IPS-18c (cell line): ENCODE data around the gene SPRED3.
"Not testable (repeated sequence)": the region's sequence is repeated elsewhere in the genome, so short reads cannot be mapped to it uniquely, and the experiment has no call there.

Source experiments
- H3K4me3 ChIP-seq: 2 replicates; pipeline ENCODE4 v1.7.0; 2013; ENCODE audit warnings: low read depth, mild to moderate bottlenecking, low read length, moderate library complexity; ENCODE audit not compliant: insufficient read depth
- H3K9me3 ChIP-seq: one replicate; pipeline ENCODE4 v1.6.1; 2013; ENCODE audit warnings: mild to moderate bottlenecking, low read length, moderate library complexity; ENCODE audit not compliant: control insufficient read depth, insufficient read depth

Gene SPRED3

DNA sequence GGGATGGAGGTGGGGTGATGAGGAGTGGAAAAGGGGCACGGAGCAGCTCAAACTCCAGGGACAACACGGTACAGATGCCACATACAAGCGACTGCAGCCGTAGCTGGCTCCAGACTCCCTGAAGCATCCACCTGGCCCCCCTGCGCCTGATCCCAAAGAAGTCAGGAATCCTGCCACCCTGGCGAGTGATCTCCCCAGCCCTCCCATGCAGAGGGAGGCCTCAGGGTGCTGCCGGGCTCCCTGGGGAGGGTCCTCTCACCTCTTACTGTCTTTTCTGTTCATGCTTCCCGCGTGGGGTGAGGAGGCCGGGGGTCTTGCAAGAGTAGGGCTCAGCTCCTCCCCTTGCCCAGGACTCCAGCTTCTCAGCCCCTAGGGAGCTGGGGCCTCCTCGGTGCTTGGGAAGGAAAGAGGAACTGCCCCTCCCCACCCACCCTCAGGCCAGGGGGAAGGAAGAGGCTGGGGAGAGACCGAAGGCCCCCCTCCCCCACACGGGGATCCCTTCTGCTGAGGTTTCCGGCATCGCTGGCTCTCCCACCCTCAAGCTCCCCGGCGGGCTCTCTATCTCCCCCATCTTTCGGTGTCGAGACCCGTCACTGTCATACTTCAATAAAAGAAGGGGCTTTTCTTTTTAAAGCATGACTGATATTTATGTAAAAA, 37.4 kb downstream of the SPRED3 start, which contains the start of gene RASGRP4:
Gene RASGRP4, minus strand, starts transcription at position 410 of the 657 bp plus-strand sequence. Its CDS starts 128 bp downstream, at position 282.
- no peak within 1 kb of the TSS for H3K4me3 ChIP-seq
- no peaks in the 10 kb centered on the region for H3K9me3 ChIP-seq

DNA sequence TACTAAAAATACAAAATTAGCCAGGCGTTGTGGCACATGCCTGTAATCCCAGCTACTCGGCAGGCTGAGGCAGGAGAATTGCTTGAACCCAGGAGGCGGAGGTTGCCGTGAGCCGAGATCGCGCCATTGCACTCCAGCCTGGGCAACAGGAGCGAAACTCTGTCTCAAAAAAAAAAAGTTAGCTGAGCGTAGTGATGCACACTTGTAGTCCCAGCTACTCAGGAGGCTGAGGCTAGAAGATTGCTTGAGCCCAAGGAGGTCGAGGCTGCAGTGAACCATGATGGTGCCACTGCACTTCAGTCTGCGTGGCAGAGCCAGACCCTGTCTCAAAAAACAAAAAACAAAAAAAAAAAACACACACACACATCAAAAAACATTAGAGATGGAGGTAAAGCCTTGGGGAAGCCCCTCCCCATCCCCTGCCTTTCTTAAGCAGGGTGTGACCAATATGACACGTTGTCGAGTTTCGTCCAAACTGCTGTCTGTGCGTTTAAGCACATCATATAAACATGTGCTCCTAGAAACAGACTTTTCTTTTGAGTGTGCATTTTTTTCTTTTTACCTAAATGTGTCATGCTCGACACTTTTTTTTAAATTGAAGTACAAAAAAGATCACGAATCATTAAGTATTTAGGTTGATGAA, 38.7 kb downstream of the SPRED3 start:
- not testable (repeated sequence) for H3K9me3 ChIP-seq, H3K4me3 ChIP-seq

DNA sequence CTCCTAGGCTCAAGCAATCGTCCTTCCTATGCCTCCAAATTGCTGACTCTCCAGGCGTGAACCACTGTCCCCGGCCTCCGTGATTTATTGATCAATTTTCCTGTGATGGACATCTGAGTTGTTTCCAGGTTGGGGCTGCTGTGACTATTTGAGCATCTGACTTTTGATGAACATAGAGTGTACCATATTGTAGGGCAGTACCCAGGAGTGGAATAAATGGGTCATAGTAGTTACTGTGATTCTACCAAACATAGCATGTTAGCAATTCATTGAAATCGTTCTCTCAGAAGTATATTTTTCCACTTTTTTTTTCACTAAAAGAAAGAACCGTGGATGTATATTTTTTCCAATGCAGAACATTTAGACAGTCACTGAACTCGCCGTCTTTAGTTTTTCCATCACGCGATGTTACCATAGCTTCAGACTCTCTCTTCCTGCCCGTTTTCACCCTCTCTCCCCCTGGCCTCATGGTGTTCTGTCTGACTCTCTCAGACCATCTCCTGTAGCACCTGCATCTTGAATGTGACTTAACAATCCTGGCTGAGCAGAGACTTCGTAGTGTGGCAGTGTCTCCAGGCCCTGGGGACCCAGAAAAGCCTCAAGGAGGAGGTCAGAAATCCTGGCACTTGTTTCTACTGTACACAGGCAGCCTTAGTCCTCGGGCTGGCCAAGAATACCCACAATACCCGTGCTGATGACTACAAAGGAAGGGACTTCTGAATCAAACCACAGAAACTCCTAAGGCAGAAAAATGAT, 40.7 kb downstream of the SPRED3 start:
- no peaks in the 10 kb centered on the region for H3K9me3 ChIP-seq

DNA sequence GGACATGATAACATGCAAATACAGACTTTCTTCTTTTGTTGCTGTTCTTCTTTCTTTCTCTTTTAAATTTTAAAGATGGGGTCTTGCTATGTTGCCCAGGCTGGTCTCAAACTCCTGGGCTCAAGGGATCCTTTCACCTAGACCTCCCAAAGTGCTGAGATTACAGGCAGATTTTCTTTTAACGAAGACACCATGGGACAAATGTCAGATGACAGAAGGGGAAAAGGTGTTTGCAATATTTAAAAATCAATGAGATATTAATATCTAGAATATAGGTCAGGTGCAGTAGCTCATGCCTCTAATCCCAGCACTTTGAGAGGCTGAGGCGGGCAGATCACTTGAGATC, 41.3 kb downstream of the SPRED3 start:
- H3K4me3 ChIP-seq = no peak overlapping the region
- H3K9me3 ChIP-seq = no peaks in the 10 kb centered on the region

More for the DNA sequence above, 40.7 kb downstream of the SPRED3 start:
- no peak overlapping the region for H3K4me3 ChIP-seq

DNA sequence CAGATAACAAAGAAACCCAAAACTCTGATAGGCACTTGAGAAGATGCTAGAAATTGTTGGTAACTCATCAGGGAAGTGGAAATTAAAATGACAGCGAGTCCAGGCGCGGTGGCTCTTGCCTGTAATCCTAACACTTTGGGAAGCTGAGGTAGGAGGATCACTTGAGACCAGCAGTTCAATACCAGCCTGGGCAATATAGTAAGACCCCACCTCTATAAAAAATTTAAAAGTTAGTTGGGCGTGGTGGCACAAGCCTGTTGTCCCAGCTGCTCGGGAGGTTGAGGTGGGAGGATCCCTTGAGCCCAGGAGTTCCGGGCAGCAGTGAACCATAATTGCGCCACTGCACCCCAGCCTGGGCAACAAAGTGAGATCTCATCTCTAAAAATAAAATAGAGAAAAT, 42.4 kb downstream of the SPRED3 start:
- H3K9me3 ChIP-seq = no peaks in the 10 kb centered on the region
- no peak overlapping the region for H3K4me3 ChIP-seq

DNA sequence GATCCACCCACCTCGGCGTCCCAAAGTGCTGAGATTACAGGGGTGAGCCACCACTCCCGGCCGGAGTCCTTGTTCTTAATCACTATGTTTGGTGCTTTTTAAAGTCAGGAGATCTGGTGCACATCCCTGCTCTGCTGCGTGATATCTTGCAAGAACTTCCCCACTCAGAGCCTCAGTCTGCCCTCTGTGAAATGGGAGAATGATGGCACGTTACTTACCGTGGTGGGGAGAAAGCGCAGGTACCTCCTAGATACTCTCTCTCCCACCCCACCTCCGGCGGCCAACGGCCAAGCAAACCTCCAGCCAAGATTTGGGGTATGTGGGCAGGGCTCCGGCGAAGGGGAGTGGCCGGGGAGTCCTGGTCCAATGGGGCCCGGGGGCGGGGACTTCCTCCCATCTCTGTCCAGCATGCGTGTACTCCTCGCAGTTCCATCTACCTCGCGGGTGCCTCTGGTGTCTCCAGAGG, 44.8 kb downstream of the SPRED3 start, which contains the start of gene RYR1:
Gene RYR1, plus strand, starts transcription at position 424 of the 466 bp plus-strand sequence. CDS start 139 bp downstream, outside the sequence.
- Histone ChIP-seq H3K4me3 (peak within 1 kb of the TSS; percentile 41), H3K9me3 (no peaks in the 10 kb centered on the region)

DNA sequence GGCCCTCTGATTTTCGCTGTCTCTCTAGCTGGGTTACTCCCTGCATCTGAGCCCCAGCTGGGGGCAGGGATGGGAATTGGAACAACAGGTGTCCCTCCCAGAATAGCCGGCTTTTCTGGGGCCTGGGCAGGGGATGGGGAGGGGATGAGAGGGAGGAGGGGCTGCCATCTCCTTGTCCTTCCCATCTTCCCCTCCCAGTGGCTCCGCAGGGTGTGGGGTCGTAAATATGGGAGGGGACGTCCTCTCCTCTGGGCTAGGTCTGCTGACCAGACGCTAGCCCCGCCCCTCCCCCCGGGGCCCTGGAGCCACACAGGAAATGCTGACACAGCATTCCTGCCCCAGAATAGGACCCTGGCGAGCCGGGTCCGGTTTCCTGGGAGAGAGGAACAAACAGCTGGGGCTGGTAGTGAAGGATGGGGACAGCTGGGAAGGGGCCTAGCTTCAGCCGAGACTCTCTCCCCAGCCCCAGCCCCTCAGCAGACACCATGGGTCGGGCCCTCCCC, 46.1 kb downstream of the SPRED3 start:
- Histone ChIP-seq H3K4me3 (peak overlapping the region; percentile 41; the same call in 1 of the 2 replicates), H3K9me3 (no peaks in the 10 kb centered on the region)

DNA sequence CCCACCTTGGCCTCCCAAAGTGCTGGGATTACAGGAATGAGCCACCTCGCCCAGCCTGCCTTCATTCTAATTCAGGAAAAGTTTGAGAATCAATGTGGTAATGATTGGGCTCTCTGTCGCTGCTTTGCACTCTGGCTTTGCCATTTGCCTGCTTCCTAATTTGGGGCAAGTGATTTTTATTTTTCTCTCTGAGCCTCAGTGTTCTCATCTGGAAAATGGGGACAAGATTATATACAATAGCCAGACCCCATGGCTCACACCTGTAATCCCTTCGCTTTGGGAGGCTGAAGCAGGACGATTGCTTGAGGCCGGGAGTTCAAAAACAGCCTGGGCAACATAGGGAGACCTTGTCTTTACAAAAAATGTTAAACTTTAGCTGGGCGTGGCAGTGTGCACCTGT, 48.8 kb downstream of the SPRED3 start:
- H3K9me3 ChIP-seq = no peaks in the 10 kb centered on the region
- no peak overlapping the region for H3K4me3 ChIP-seq

DNA sequence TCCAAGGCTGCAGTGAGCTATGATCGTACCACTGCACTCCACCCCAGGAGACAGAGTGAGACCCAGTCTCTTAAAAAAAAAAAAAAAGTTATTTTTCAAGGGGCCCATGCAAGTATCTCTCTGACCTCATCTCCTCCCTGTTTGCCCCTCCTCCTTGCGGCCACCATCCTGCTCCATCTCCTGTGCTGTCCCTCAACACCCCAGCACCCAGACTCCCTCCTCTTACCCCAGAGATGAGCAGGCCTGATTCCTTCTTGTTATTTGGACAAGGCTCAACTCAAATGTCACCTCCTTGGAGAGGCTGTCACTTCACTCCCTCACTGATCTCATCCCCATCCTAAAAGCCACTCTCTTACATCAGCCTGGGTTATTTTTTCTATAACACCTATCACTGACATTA, 49.4 kb downstream of the SPRED3 start:
- H3K4me3 ChIP-seq = no peak overlapping the region

DNA sequence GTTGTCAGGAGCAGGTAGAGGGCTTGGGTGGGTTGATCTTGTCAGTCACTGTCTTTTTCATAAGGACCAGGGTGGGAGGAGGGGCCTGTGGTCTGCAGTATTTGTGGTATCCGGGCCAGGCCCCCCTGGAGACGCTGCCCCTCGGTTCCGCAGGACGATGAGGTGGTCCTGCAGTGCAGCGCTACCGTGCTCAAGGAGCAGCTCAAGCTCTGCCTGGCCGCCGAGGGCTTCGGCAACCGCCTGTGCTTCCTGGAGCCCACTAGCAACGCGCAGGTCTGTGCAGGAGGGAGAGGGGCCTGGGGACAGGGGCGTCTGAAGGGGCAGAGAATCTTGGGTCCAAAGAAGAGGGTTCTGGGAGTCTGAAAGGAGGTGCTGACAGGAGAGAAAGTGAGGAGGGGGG, 52.1 kb downstream of the SPRED3 start:
- H3K9me3 ChIP-seq = no peaks in the 10 kb centered on the region
- H3K4me3 ChIP-seq = no peak overlapping the region

More for the DNA sequence above, 49.4 kb downstream of the SPRED3 start:
- no peaks in the 10 kb centered on the region for H3K9me3 ChIP-seq

DNA sequence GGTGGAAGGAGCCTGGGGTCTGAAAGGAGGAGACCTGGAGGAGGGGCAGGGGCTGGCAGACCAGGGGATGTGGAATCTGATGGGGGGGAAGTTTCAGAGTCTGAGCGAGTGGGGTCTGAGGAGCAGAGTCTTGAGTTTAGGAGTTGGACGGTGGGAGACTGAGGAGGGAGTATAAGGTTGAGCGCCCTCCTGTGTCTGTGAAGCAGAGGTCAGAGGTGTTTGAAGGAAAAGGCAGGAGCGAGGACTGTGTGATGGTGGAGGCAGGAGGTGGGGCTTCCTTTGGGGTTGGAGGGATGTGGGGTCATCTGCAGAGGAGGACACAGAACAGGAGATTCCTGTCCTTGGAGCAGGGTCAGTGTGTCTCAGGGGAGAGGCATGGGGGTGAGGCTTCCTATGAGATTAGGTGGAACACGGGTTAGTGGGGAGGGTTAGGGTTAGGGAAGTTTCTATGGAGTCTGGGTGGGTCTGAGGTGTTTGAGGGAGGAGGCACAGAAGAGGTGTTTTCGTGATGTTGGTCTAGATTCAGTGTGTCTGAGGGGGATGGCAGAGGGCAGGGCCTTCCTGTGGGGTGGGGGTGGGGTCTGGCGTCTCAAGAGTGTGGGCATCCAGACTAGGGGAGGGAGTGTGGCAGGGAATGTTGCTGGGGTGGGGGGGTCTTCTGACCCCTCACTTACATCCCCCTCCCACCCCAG, 53.3 kb downstream of the SPRED3 start:
- Histone ChIP-seq H3K4me3 (no peak overlapping the region), H3K9me3 (no peaks in the 10 kb centered on the region)

DNA sequence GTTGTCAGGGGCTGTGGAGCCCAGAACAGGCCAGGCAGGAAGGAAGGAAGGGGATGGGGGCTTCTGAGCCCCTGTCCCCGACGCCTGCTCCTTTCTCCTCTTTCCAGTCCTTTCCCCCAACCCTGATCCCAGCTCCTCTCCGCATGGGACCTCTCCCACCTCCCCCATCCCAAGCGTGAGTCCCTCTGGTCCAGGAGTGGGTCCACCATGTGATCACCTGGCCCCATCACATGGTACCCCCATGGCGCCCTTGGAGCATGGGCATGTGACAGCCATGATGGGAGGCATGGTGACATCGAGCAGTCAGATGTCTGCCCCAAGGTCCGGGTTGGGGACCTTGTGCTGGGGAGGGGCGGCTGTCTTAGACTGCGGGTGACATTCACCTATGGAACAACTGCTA, 54.2 kb downstream of the SPRED3 start:
- Histone ChIP-seq H3K9me3 (no peaks in the 10 kb centered on the region), H3K4me3 (no peak overlapping the region)

DNA sequence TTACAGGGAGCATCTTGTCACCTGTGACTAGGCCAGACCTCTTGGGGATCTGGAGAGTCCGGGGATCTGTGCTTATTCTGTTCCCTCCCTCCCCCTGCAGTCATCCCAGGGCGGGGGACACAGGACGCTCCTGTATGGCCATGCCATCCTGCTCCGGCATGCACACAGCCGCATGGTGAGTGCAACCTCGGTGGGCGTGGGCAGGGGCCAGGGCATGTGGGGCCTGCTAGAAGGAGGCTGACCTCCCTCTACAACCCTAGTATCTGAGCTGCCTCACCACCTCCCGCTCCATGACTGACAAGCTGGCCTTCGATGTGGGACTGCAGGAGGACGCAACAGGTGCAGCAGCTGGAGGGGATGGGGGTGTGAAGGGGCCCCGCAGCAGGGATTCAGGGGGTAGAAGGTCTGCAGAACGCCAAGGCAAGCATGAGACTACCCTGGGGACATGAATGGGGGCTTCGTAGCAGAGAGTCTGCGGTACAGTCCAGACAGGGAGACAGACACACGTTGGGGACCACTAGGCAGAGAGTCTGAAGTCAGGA, 55.0 kb downstream of the SPRED3 start:
- H3K4me3 ChIP-seq = no peak overlapping the region

DNA sequence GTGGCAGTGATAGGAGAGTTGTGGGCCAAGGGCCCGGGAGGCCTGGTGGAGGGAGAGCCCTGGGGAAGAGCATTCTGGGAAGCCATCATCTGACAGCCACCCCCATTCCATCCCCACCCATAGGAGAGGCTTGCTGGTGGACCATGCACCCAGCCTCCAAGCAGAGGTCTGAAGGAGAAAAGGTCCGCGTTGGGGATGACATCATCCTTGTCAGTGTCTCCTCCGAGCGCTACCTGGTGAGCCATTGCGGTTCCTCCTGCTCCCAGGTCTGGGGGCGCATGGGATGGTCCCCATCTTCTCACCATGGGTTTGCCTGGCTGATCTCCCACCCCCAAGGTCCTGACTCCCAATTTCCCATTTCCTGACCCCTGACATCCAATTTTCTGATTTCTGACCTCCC, 55.5 kb downstream of the SPRED3 start:
- Histone ChIP-seq H3K9me3 (no peaks in the 10 kb centered on the region), H3K4me3 (no peak overlapping the region)

More for the DNA sequence above, 55.0 kb downstream of the SPRED3 start:
- no peaks in the 10 kb centered on the region for H3K9me3 ChIP-seq

DNA sequence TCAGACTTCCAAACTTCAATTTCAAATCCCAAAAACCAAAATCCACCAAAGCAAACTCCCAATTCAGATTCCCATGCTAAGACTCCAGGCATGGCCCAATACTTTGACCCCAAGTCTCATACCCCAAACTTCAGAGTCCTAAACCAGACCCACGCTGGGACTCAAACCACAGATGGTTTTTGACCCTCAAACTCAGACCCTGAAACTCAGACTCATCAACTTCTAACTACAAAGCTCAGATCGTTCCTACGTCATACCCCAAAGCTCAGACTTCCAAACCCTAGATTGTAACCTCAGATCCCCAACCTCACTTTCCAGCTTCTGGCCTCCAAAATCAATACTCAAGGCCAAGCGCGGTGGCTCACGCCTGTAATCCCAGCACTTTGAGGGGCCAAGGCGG, 56.9 kb downstream of the SPRED3 start:
- Histone ChIP-seq H3K9me3 (no peaks in the 10 kb centered on the region), H3K4me3 (no peak overlapping the region)

DNA sequence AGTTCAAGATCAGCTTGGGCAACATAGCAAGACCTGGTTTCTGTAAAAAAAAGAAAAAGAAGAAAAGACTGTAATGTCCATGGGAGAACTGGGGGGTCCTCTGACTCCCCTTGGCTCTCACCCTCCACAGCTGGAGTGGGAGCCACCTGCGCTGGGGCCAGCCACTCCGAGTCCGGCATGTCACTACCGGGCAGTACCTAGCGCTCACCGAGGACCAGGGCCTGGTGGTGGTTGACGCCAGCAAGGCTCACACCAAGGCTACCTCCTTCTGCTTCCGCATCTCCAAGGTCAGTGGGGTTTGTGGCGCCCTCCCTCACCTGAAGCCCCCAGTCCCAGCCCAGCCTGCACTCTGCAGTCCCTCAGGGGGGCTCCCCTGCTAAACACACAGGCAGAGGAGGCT, 59.7 kb downstream of the SPRED3 start:
- no peaks in the 10 kb centered on the region for H3K9me3 ChIP-seq
- no peak overlapping the region for H3K4me3 ChIP-seq
